Embryonic facial prominence (tissue), 1 donor: ENCODE measurements around the gene CDK16.
A peak's percentile ranks its signal among the peaks of the same experiment; 100 is the strongest.

Source experiments
- DNase-seq: peaks from one replicate; pipeline ENCODE4 v3.0.0-alpha.2; 2016; ENCODE audit errors: extremely low spot score

CDK16 gene

DNA sequence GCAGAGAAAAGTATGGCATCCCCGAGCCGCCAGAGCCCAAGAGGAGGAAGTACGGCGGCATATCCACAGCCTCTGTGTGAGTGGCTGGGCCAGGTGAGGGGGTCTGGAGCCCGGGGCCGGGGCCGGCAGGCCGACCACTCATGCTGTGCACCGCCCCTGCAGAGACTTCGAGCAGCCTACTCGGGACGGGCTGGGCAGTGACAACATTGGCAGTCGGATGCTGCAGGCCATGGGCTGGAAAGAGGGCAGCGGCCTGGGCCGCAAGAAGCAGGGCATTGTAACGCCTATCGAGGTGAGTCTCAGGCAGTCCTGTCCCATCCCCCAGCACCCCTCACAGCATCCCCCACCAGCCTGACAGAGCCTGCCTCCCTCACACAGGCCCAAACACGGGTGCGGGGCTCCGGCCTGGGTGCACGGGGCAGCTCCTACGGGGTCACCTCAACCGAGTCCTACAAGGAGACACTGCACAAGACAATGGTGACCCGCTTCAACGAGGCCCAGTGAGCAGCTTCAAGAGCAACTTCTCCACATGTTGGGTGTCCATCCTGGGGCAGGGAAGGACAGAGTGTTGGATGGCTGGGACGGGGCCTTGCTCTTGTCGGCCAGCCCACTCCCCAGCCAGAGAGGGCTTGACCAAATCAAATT is 32.3 kb upstream of the CDK16 start:
- DNase-seq: no peak

DNA sequence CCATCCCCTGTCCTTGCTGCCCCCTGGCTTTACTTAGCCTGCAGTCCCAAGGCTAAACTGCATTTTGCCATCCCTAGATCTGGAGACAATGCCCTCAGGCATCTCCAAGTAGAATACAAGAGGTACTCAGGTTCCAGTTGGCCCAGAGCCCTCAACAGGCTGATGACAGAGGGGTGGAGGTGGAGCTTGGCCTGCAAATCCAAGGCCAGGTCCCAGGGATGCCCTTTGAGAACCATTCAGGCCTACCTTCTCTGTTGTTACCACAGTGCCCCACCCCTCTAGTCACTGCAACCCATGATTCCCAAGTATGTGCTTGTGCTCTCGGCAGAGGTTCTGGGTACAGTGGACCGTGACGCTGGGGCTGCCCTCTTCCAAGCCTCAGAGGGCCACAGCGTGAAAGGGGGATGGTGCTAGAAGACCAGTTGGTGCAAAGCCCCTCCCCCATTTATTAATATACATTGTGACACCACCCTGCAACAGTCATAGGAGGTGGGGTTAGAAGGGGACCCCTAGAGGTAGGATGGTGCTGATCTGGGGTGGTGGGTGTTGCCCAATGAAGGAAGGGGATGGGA is 31.3 kb upstream of the CDK16 start:
- no peak for DNase-seq

DNA sequence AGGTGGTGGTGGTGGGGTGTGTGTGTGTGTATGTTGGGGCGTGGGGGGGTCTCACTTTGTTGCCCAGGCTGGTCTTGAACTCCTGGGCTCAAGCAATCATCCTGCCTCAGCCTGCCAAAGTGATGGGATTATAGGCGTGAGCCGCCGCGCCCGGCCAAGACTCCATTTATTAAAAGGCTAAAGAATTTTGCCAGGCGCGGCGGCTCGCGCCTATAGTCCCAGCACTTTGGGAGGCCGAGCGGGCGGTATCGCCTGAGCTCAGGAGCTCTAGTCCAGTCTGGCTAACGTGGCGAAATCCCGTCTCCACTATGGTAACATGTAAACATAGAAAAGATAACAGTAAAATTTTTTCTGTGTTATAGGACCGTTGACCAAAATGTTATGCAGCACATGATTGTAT is 28.6 kb upstream of the CDK16 start:
- DNase-seq: no peak

DNA sequence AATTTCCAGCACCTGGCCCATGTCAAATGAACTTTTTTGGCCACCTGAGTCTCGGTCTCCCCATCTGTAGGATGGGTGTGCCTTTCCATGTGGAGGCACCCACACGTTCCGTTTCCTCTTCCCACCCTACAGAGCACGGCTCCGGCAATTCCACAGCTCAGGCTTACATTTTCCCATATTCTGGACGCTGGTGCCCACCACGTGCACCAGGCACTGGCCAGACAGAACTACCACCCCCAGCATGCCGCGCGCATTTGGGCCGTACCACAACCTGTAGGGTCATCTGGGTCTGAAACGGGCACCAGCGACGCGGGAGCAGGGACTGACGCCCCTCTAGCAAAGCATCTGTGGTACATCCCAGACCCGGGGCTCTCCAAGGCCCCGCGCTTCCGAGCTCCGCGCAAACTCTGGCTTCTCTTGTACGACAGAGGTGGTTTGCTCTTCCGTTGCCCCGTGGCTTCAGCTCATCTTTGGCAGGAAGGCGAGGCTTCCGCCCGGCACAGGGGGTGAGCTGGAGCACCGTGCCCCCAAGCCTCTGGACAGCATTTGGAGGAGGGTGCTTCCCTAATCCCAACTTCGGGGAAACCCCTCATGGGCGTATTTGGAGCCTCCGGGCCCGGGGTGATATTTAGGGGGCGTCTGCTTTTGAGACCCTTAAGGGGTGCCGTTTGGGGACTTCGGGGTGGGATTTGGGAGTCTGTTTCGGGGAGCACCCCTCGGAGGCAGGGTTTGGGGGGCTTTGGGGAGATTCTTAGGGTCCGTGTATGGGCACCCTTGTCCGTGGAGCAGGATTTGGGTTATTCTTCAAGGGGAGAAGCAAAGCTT is 27.8 kb upstream of the CDK16 start:
- DNase-seq: peak; percentile 61

DNA sequence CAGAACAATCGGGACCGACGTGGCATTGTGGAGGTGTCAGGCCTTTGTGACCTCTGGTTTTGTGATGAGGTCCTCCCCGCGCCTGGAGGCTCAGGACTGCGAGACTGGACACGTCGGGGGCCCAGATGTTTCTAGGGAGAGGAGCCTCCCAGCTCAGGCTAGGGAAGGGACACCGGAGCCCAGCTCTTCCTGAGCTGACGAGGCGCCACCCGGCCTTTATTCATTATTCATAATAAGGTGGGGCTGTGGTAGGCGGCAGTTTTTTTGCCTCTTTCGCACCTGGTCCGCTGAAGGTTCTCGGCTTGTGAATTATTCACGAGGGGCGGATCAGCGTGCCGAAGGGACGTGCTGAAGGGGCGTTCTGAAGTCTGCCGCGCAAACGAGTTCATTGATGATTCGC is 27.1 kb upstream of the CDK16 start:
- DNase-seq: no peak

DNA sequence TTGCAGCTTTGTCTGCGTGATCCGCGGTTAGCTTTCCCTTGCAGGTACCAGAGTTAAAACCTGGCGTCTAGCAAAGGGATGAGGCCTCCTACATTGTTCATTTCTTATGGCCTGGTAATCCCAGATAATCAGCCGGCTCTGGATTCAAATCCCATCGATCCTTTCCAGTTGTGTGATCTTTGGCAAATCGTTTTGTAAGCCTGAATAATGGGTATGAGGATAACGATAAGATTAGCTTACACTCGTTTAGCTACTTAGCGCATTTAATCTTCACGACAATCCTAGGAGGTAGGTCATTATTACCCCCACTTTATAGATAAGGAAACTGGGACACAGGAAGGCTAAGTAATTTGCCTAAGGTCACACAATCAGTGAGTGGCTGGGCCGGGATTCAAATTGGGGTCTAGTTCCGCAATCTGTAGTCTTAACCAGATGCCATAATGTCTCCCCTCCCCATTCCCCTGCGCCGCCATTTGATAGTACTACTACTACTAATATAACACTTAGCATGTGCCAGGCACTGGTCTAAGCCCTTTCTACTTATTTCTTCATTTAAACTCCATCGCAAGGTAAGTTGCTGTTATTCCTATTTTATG is 26.6 kb upstream of the CDK16 start:
- no peak for DNase-seq

DNA sequence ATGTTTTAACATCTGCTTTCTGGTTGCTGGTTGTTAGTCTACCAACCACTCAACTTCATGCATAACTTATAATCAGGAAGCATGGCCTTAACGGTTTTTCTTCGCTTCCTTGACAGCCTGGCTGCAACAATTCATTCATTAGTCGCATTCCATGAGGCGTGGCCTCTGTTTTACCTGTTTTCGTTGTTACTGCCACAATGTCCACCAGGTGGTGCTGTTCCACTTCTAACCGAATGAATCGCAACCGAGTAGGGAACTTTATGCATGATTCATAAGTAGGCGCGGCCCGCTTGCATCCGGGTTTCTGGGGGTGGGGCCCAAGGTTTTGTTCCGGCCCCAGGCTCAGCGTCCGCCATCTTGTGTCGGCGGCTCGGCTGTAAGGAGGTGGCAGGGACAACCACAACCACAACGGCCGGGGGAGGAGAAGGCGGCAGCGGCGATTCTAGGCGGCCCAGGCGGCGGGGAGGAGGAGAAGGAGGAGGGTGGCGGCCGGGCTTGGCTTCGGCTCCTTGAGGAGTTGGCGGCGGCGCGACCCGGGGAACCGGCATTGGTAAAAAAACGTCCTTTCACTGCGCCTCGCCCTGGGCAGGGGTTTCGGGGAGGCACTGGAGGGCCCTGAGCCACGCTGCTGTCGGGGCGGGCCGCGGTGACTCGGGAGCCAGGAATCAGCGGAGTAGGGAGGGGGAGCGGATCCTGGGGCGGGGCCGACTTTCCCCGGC is 24.8 kb upstream of the CDK16 start, which contains the start of gene UBA1:
Gene UBA1, plus strand, starts transcription at position 355 of the 719 bp plus-strand sequence. CDS start 4,974 bp downstream, outside the sequence.
- peak; percentile 83 for DNase-seq

DNA sequence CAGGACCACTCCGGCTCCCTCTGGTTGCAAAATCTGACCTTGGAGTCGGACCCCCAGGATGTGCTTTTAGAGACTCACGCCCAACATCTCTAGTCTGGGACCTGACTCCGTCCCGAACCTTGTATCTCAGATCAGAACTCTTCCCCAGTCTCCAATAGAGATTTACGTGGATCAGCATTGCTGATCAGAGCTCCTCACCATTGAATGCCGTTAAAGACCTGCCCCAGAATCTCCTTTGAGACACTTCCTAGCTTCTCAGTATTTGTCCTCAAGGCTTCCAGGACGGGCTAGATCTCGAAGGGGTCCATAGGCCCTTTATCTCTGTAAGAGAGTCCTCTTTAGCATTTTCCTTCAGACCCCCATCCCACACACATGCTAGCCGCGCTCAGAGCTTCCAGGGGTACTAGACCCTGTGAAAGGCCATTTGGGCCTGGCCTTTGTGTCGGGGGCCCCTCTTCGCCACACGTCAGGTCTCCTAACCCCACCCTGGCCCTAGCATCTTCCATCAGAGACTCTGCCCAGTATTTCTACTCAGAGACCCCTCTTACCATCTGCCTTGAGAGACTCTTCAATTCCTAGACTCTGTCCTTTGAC is 24.2 kb upstream of the CDK16 start:
- DNase-seq: no peak

DNA sequence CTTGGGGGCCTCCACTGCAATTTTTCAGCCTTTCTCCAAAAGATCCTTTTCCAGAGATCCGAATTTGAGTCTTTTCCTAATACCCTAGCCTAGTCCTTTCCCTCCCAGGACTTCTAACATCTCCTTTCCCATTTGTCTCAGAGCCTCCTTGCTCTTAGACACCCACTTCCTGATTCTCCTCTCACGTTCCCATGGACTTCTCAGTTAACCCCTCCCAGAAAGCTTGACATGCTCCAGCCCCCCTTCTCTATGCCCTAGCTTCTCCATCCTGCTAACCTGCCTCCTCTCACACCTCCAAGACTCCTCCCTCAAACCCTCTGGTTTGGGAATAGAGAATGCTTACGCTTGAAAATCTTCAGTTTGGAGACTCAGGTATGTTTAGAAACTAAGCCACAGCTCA is 22.4 kb upstream of the CDK16 start:
- no peak for DNase-seq

DNA sequence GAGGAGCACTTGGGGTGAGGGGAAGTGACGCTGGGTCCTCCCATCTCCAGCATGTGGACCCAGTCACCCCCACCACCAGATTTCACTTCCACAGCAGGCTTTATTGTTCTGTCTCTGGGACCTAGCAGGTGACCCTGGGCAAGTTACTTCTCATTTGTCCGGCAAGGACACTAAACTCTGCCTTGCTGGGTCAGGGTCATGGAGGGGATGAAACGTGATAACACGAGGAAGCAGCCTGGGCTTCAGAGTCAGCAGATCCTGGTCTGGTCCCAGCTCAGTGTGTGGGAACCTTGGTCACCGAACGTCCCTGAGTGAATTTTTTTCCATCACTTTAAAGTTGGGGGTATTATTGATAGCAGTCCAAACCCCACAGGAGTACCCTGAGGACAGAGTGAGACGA is 21.0 kb upstream of the CDK16 start:
- DNase-seq: no peak

DNA sequence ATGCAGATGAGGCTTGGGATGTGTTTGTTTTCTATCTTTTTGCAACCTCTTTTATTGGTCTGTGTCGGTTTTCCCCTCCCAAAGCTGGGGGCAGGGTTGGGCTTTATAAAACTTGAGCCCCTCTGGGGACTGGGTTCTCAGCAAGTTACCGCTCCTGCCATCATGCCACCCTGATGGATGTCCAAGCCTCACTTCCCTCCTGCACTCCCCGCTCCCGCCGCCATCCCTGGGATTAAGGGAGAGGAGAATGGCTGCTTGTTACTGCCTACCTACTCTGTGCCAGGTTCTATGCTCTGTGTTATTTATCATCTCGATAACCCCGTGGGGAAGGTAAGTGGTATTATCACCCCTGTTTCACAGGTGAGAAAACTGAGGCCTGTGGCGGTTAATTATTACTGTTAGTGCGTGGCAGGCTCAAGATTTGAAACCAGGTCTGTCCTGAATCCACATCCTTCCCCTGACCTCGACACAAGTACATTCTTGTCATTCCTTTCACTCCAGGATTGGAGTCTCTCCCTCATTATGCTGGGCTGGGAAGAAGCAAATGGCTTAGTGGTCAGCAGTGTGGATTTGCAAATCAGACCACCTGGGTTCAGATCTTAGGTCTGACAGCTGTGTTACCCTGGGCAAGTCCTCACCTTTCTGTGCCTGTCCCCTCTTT is 20.3 kb upstream of the CDK16 start:
- DNase-seq: no peak

DNA sequence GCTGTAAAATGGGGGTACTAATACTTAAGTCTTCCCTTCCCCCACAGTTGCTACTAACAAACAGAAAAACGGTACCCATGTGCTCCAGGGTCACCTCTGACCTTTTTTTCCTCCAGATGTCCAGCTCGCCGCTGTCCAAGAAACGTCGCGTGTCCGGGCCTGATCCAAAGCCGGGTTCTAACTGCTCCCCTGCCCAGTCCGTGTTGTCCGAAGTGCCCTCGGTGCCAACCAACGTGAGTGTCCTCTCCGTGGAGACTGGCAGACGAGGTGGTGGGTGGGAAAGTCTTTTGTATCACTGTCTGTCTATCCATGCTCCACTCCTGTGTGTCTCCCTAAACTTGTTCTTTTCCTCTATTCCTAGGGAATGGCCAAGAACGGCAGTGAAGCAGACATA is 19.8 kb upstream of the CDK16 start:
- DNase-seq: no peak

DNA sequence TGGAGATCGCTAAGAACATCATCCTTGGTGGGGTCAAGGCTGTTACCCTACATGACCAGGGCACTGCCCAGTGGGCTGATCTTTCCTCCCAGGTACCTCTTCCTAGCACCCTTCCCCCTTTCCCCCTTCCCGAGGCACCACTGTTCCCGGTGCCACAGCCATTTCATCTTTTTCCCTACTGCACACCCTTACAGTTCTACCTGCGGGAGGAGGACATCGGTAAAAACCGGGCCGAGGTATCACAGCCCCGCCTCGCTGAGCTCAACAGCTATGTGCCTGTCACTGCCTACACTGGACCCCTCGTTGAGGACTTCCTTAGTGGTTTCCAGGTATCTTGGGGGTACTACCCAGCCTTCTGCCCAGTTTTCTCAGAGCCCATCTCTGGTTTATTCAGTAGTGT is 19.2 kb upstream of the CDK16 start:
- no peak for DNase-seq

DNA sequence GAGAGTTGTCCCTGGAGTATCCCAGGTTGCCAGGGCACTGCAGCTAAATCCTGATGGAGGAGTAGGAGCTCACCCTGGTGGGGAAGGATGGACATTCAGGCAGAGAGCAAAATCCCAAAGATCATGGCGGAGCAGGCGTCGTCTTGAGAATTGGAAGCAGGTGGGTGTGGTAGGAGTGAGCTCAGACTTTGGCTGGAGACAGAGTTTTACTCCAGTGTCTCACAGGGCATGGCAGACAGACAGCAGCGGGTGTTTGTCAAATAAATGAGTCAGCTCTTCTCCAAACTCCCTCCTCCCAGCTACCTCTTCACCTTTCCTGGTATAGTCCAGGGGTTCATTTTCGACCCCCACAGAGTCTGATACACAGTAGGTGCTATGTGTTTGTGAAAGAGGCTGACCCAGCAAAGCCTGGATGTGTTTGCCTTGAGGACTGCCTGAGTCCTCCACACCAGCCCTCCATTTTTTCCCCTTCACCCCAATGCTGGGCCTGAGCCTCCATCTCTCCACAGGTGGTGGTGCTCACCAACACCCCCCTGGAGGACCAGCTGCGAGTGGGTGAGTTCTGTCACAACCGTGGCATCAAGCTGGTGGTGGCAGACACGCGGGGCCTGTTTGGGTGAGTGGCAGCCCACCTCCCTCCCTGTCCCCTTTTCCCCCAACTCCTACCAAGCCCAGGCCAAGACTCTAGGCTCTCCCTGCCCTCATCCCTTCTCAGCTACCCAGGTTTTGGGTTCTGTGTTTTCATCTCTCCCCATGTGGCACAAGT is 17.9 kb upstream of the CDK16 start:
- no peak for DNase-seq

DNA sequence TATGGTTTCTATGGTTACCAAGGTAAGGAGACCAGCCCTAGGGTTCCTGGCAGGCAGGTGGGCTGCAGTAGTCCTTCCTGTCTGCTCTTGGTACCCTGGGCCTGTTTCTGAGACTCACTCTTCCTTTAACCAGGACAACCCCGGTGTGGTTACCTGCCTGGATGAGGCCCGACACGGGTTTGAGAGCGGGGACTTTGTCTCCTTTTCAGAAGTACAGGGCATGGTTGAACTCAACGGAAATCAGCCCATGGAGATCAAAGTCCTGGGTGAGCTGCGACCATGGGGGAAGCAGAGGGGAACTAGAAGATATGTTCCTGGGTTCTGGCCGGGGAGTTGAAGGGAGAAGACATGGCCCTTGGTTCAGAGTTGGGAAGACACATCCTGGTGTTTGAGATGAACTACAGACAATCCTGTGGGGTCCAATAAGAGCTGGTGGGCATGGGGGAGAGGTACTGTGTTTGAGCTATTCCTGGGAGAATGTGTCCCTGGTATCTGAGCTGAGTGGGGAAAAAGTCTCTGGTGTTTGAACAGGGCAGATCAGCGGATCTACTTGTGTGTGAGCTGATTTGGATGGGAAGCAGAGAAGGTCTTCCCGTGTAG is 17.0 kb upstream of the CDK16 start:
- DNase-seq: no peak

DNA sequence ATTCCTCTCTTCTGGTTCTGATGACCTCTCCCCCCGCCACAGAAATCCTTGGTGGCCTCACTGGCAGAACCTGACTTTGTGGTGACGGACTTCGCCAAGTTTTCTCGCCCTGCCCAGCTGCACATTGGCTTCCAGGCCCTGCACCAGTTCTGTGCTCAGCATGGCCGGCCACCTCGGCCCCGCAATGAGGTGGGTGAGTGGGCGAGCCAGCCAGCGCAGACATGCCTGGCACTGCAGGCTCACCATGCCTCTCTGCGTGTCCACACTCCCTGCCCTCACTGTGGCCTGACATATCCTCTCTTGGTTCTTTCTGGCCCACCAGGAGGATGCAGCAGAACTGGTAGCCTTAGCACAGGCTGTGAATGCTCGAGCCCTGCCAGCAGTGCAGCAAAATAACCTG is 16.2 kb upstream of the CDK16 start:
- DNase-seq: no peak

DNA sequence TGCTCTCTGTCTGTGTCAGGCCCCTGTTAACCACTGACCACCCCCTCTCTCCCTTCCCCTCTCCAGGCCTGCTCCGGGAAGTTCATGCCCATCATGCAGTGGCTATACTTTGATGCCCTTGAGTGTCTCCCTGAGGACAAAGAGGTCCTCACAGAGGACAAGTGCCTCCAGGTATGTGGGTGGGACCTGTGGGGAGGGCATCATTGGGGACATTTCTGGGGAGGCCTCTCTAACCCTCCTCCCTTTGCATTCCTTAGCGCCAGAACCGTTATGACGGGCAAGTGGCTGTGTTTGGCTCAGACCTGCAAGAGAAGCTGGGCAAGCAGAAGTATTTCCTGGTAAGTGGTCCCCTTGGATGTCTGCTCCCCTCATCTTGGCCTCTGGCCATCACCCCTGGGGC is 15.6 kb upstream of the CDK16 start:
- DNase-seq: no peak

DNA sequence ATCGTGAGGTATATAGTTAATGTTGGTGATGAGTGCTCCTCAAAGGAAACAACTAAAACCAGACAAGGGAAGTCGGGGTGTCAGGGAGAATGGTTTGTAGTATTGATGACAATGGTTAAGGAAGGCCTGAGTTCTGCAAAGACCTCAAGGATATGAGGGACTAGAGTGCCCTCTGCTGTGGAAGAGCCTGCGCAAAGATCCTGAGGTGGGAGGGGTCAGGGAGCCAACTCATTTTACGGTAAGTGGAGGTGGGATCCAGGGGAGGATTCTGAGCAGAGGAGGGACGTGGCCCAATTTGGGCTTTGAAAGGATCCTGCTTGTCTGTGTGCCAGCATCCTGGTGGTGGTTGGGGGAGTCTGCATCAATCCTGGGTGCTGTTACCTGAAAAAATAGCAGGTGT is 13.5 kb upstream of the CDK16 start:
- no peak for DNase-seq

DNA sequence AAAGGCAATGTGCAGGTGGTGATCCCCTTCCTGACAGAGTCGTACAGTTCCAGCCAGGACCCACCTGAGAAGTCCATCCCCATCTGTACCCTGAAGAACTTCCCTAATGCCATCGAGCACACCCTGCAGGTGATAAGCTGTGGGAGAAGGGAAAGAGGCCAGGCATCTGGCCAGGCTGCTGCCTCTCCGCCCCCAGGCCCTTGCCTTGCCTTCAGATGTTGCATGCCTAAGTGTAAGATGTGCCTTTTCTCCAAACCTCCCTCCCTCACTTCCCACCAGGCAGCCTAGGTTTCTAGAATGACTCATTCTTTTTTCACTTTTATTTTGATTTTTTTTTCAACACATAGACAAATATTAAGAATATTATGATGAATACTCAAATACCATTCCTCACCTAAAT is 12.2 kb upstream of the CDK16 start:
- DNase-seq: no peak

DNA sequence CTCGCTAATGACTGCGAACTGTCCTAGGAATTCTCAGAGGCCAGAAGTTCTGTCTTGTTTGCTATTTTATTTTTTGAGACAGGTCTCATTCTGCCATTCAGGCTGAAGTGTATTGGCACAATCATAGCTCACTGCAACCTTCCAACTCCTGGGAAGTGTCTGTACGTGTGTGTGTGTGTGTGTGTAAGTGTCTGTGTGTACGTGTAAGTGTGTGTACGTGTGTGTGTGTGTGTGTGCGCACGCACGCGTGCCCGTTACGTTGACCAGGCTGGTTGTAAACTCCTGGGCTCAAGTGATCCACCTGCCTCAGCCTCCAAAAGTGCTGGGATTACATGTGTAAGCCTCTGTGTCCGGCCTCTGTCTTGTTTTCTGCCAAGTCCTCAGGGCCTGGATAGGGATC is 10.4 kb upstream of the CDK16 start:
- no peak for DNase-seq
